H1 (cell line): ENCODE data around the gene TGFB3. TPM values are rescaled to one million over a fixed set of nuclear protein-coding genes. Genes with fewer than 3 reads are reported as not detected.
A peak's percentile ranks its signal among the peaks of the same experiment; 100 is the strongest.

Source experiments
- CTCF ChIA-PET: fragments of 300-600 bp; sonication (Branson Sonifier 250); formaldehyde crosslinking; loops from one replicate; lab custom pipeline; 2021; ENCODE audit not compliant: partially characterized antibody; lab: Charles Lee
- POLR2A ChIA-PET: fragments of 300-600 bp; sonication (Branson Sonifier 250); formaldehyde crosslinking; loops from one replicate; lab custom pipeline; 2021; ENCODE audit warnings: inconsistent platforms; ENCODE audit not compliant: partially characterized antibody; lab: Charles Lee
- DNase-seq, 2 experiments: peaks; one replicate each; pipeline versions ENCODE4 v3.0.0 to v3.0.0-alpha.2; 2010 to 2022; ENCODE audit warnings: low spot score in 2 of 2, low read depth in 1 of 2, mixed read lengths in 1 of 2
- FAIRE-seq: peaks from 2 replicates; lab custom pipeline; 2011; peaks lifted over from hg19 to GRCh38; lab: Jason Lieb, UNC
- H2AFZ ChIP-seq: 2 replicates; pipeline ENCODE4 v1.8.1; 2012; ENCODE audit warnings: low read length, inconsistent platforms
- H2AK5ac ChIP-seq: 2 replicates; pipeline ENCODE4 v1.6.1; 2013; ENCODE audit warnings: low read depth, low read length
- H2BK120ac ChIP-seq: replicated peaks from 2 replicates; pipeline ENCODE3; 2013; ENCODE audit warnings: low read depth, low read length, inconsistent platforms
- H2BK12ac ChIP-seq: 2 replicates; pipeline ENCODE4 v1.6.1; 2013; ENCODE audit warnings: low read depth, low read length
- H2BK15ac ChIP-seq: 2 replicates; pipeline ENCODE4 v1.6.1; 2013; ENCODE audit warnings: low read length
- H2BK20ac ChIP-seq: 2 replicates; pipeline ENCODE4 v1.6.1; 2013; ENCODE audit warnings: low read length
- H2BK5ac ChIP-seq: 2 replicates; pipeline ENCODE4 v1.6.1; 2013; ENCODE audit warnings: low read depth, low read length
- H3K14ac ChIP-seq: 2 replicates; pipeline ENCODE4 v1.6.1; 2013; ENCODE audit warnings: inconsistent platforms; ENCODE audit not compliant: insufficient read length
- H3K18ac ChIP-seq: 2 replicates; pipeline ENCODE4 v1.6.1; 2013; ENCODE audit warnings: low read length; ENCODE audit errors: extremely low read depth
- H3K23ac ChIP-seq: 2 replicates; pipeline ENCODE4 v1.6.1; 2013; ENCODE audit warnings: inconsistent platforms; ENCODE audit not compliant: insufficient read length
- H3K23me2 ChIP-seq: 2 replicates; pipeline ENCODE4 v1.6.1; 2013; ENCODE audit warnings: low read depth, low read length
- H3K27ac ChIP-seq: 2 replicates; pipeline ENCODE4 v1.6.1; 2011; ENCODE audit warnings: low read depth, low read length, inconsistent platforms
- H3K27me3 ChIP-seq, 4 experiments: replicated peaks in 1 of 4; 1 replicate in 1 of 4; 2 replicates in 3 of 4; pipeline versions ENCODE4 v1.6.1 to v1.8.1; 2011 to 2013; ENCODE audit warnings: low read length in 3 of 4, mild to moderate bottlenecking in 3 of 4, inconsistent platforms in 2 of 4, mixed read lengths in 2 of 4, moderate library complexity in 1 of 4; ENCODE audit not compliant: control insufficient read depth in 3 of 4, insufficient read depth in 3 of 4; ENCODE audit errors: extremely low read depth in 1 of 4
- H3K36me3 ChIP-seq, 4 experiments: 2 replicates each; pipeline versions ENCODE4 v1.6.1 to v1.8.1; 2011 to 2013; ENCODE audit warnings: mild to moderate bottlenecking in 4 of 4, low read length in 3 of 4, moderate library complexity in 2 of 4, control low read depth in 1 of 4, inconsistent platforms in 1 of 4; ENCODE audit not compliant: insufficient read depth in 4 of 4, control insufficient read depth in 2 of 4
- H3K4ac ChIP-seq: replicated peaks from 2 replicates; pipeline ENCODE3; 2013; ENCODE audit warnings: low read length, low read depth, mixed read lengths, inconsistent platforms; ENCODE audit not compliant: insufficient read length
- H3K4me1 ChIP-seq, 4 experiments: replicated peaks in 1 of 4; 1 replicate in 1 of 4; 2 replicates in 3 of 4; pipeline versions ENCODE4 v1.6.1 to v1.8.1; 2011 to 2013; ENCODE audit warnings: low read length in 3 of 4, inconsistent platforms in 2 of 4, mixed read lengths in 1 of 4; ENCODE audit not compliant: insufficient read depth in 4 of 4, control insufficient read depth in 3 of 4
- H3K4me2 ChIP-seq, 2 experiments: 2 replicates each; pipeline versions ENCODE4 v1.6.1 to v1.8.1; 2011 to 2013; ENCODE audit warnings: low read depth in 2 of 2, low read length in 2 of 2, control low read depth in 1 of 2, inconsistent platforms in 1 of 2, mild to moderate bottlenecking in 1 of 2; ENCODE audit not compliant: insufficient read depth in 1 of 2
- H3K4me3 ChIP-seq, 4 experiments: fragments of 200-600, 300-600 bp in 1 of 4; sonication (generic), shearing (Covaris generic), sonication (Bioruptor Twin) in 1 of 4; 2 replicates each; pipeline versions ENCODE4 v1.5.1 to v1.8.1; 2011 to 2016; ENCODE audit warnings: low read length in 4 of 4, low read depth in 3 of 4, control low read depth in 2 of 4, inconsistent platforms in 2 of 4, mild to moderate bottlenecking in 2 of 4, mixed read lengths in 1 of 4, moderate library complexity in 1 of 4; ENCODE audit not compliant: insufficient read depth in 2 of 4; ENCODE audit errors: extremely low read depth in 1 of 4
- H3K56ac ChIP-seq: replicated peaks from 2 replicates; pipeline ENCODE3; 2013; ENCODE audit warnings: low read depth, mild to moderate bottlenecking, mixed read lengths, low read length, inconsistent platforms; ENCODE audit not compliant: insufficient read length
- H3K79me1 ChIP-seq: 2 replicates; pipeline ENCODE4 v1.6.1; 2013; ENCODE audit warnings: low read depth, low read length, control low read depth
- H3K79me2 ChIP-seq, 2 experiments: 2 replicates each; pipeline versions ENCODE4 v1.6.1 to v1.8.1; 2012 to 2013; ENCODE audit warnings: low read length in 2 of 2, mild to moderate bottlenecking in 2 of 2, inconsistent platforms in 1 of 2; ENCODE audit not compliant: insufficient read depth in 2 of 2, control insufficient read depth in 1 of 2
- H3K9ac ChIP-seq, 4 experiments: replicated peaks in 1 of 4; 1 replicate in 1 of 4; 2 replicates in 3 of 4; pipeline versions ENCODE4 v1.6.1 to v1.8.1; 2011 to 2013; ENCODE audit warnings: low read depth in 3 of 4, low read length in 3 of 4, control low read depth in 2 of 4, mild to moderate bottlenecking in 2 of 4, moderate library complexity in 2 of 4, inconsistent platforms in 1 of 4; ENCODE audit errors: extremely low read depth in 1 of 4
- H3K9me3 ChIP-seq, 2 experiments: 2 replicates each; pipeline versions ENCODE4 v1.6.1 to v1.8.1; 2012 to 2013; ENCODE audit warnings: mild to moderate bottlenecking in 2 of 2, moderate library complexity in 2 of 2, control low read depth in 1 of 2, inconsistent platforms in 1 of 2, low read depth in 1 of 2, low read length in 1 of 2, mixed read lengths in 1 of 2; ENCODE audit not compliant: insufficient read depth in 2 of 2
- H4K20me1 ChIP-seq, 2 experiments: replicated peaks in 1 of 2; 2 replicates each; pipeline versions ENCODE3 to v1.8.1; 2011 to 2013; ENCODE audit warnings: inconsistent platforms in 2 of 2, low read length in 2 of 2, mild to moderate bottlenecking in 1 of 2; ENCODE audit not compliant: insufficient read depth in 2 of 2, control insufficient read depth in 1 of 2
- H4K5ac ChIP-seq: 2 replicates; pipeline ENCODE4 v1.6.1; 2013; ENCODE audit warnings: low read length, low read depth, mixed read lengths, inconsistent platforms; ENCODE audit not compliant: insufficient read length
- H4K8ac ChIP-seq: 2 replicates; pipeline ENCODE4 v1.8.0; 2013; ENCODE audit warnings: mild to moderate bottlenecking, moderate library complexity, low read length, inconsistent platforms; ENCODE audit not compliant: insufficient read depth; ENCODE audit errors: extremely low read depth
- H4K91ac ChIP-seq: replicated peaks from 2 replicates; pipeline ENCODE3; 2013; ENCODE audit warnings: low read length, mixed read lengths, inconsistent platforms; ENCODE audit not compliant: insufficient read length
- TEAD4 ChIP-seq: IDR thresholded peaks from 2 replicates; pipeline ENCODE4 v1.6.1; 2012; ENCODE audit warnings: low read depth, low read length, inconsistent platforms, mixed read lengths
- WGBS, 2 experiments: shearing (Covaris generic) in 1 of 2; methylation state at CpG; one replicate each; pipeline versions ENCODE4 v1.1.6 to v1.1.7; 2013 to 2015; ENCODE audit warnings: low lambda C conversion rate in 2 of 2, mixed read lengths in 2 of 2, inconsistent platforms in 1 of 2, low coverage in 1 of 2, missing lambda C conversion rate in 1 of 2; ENCODE audit not compliant: insufficient replicate concordance in 2 of 2, insufficient coverage in 1 of 2, insufficient read length in 1 of 2; ENCODE audit errors: extremely low coverage in 1 of 2, missing lambda C conversion rate in 1 of 2; 5-methylcytosine and 5-hydroxymethylcytosine counted together
- polyA plus RNA-seq, 7 experiments: library from polyadenylated mRNA; depleted of rRNA in 3 of 7; stranded (reverse) in 5 of 7; unstranded in 2 of 7; fragments of >200 nt in 5 of 7; fragments of 200-250 nt in 2 of 7; gene quantifications; 1 replicate in 5 of 7; 2 replicates in 1 of 7; 4 replicates in 1 of 7; pipeline versions ENCODE4 v1.2.1 to v1.2.3, GENCODE V29; 2011 to 2013; ENCODE audit warnings: missing spikeins in 2 of 7, mixed read lengths in 2 of 7
- total RNA-seq: library from RNA; stranded (reverse); fragmentation: NEBNext Ultra II Directional; extraction: Animal tissue kit (Norgen Biotek cat#: 25700); gene quantifications from 2 replicates; pipeline ENCODE4 v1.2.1, GENCODE V29; 2021

TGFB3 gene
- total and polyA plus RNA-seq, 2 of the 8 experiments (the other 6 are each of a cell fraction or from before 2014, with no cell fraction given): 0.65 to 0.86 TPM

- H4K5ac ChIP-seq: no peak overlapping the region
- no peak overlapping the region for H3K23ac ChIP-seq
- 47% methylated on average over 6 of the region's 6 CpGs; no CpG with 5 or more reads in 1 of the 2 experiments for WGBS, 2 experiments
- no peak overlapping the region for H4K91ac ChIP-seq
- peaks cover 9% of the 10 kb centered on the region for H3K23me2 ChIP-seq
- no peak overlapping the region for H3K18ac ChIP-seq
- no peak overlapping the region for H2BK20ac ChIP-seq
- DNase-seq (no peak), FAIRE-seq (no peak)
- H2BK15ac ChIP-seq: no peak overlapping the region
- ChIA-PET POLR2A (no interaction called here), CTCF (interaction anchor here (1.0 to 20.1 kb wide), 5 partner anchors 81 to 1260 kb away, joined by 3 to 261 read pairs (median 4); no protein-coding TSS in a partner anchor)
- peak overlapping the region in 3 of 4 experiments; percentile 41 to 60 (median 58) for H3K9ac ChIP-seq
- no peak overlapping the region for H3K56ac ChIP-seq
- no peaks in the 10 kb centered on the region for H4K20me1 ChIP-seq
- H3K27me3 ChIP-seq: peaks cover 0 to 18% (median 10%) of the 10 kb centered on the region in 4 experiments; a peak in 4 of 7 replicates
- peaks cover 0 to 6% (median under 1%) of the 10 kb centered on the region in 4 experiments; a peak in 5 of 7 replicates for H3K4me1 ChIP-seq
- no peaks in the 10 kb centered on the region for H3K9me3 ChIP-seq
- no peaks in the 10 kb centered on the region for H3K79me1 ChIP-seq
- H2AK5ac ChIP-seq: no peak overlapping the region
- H2AFZ ChIP-seq: 0 out of 2 replicates have a peak overlapping the region, but pooled peaks have one; percentile 72
- peak overlapping the region; percentile 89 to 94 (median 90) for H3K4me3 ChIP-seq
- H3K36me3 ChIP-seq: peaks cover 0 to 5% (median 2%) of the 10 kb centered on the region in 4 experiments; a peak in 3 of 8 replicates
- peak overlapping the region; percentile 93 for H3K4me2 ChIP-seq
- no peak overlapping the region for H3K27ac ChIP-seq
- H3K14ac ChIP-seq: no peak overlapping the region
- no peak overlapping the region for H2BK12ac ChIP-seq
- no peak overlapping the region for H2BK120ac ChIP-seq
- H4K8ac ChIP-seq: no peak overlapping the region
- no peaks in the 10 kb centered on the region for H3K79me2 ChIP-seq
- no peak overlapping the region for H2BK5ac ChIP-seq
- H3K4ac ChIP-seq: no peak overlapping the region
- no peak for TF ChIP-seq TEAD4
Measured at GRCh38 chr14:75986439-75986765, 4.6 kb upstream of the TGFB3 start.
